IPS-18c (cell line): ENCODE results near the gene IFFO2.
"Not testable (repeated sequence)": the region's sequence is repeated elsewhere in the genome, so short reads cannot be mapped to it uniquely, and the experiment has no call there.

Source experiments
- H3K4me3 ChIP-seq: 2 replicates; pipeline ENCODE4 v1.7.0; 2013; ENCODE audit warnings: low read depth, mild to moderate bottlenecking, low read length, moderate library complexity; ENCODE audit not compliant: insufficient read depth
- H3K9me3 ChIP-seq: one replicate; pipeline ENCODE4 v1.6.1; 2013; ENCODE audit warnings: mild to moderate bottlenecking, low read length, moderate library complexity; ENCODE audit not compliant: control insufficient read depth, insufficient read depth

Gene IFFO2

DNA sequence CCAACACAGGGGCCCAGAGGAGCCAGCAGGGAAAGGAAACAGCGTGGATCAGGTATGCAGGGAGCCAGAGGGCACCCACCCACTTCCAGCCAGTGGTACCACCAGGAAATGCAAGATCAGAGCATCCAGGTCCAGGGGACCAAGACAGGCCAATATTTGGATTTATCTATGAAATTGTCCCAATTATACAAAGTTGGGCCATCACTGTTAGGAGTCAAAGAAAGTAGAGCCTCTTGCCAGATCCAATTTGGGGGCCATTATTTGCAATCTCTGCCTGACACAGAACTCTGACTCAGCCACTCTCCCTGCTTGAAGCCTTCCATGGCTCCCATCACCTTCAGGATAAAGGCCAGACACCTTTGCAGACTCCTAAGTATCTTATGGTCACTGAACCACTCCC lies 75.9 kb downstream of the IFFO2 start:
- no peaks in the 10 kb centered on the region for H3K9me3 ChIP-seq
- no peak overlapping the region for H3K4me3 ChIP-seq

DNA sequence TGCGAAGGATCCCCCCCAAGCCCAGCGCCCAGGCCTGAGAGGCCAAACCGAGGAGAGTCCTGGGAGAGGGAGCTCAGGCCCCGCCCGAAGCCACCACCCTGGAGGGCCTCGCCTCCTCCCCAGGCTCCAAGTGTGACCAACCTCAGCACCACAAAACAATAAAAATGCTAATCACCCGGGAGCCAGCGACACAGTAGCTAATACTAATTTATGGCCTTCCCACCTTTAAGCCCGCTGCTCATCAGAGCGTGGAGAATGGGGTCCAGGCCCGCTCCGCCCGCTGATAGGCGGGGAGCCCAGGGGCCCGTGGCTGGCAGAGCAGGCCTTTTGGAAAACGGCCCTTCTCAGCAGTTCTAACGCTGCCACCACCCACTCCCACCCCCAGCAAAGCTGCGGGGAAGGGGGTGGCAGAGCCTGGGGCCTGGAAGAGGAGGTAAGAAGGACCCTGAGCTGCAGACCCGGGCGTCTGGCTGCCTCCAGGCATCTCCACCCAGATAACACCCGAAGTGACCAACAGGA lies 76.6 kb downstream of the IFFO2 start:
- Histone ChIP-seq H3K9me3 (no peaks in the 10 kb centered on the region), H3K4me3 (no peak overlapping the region)

DNA sequence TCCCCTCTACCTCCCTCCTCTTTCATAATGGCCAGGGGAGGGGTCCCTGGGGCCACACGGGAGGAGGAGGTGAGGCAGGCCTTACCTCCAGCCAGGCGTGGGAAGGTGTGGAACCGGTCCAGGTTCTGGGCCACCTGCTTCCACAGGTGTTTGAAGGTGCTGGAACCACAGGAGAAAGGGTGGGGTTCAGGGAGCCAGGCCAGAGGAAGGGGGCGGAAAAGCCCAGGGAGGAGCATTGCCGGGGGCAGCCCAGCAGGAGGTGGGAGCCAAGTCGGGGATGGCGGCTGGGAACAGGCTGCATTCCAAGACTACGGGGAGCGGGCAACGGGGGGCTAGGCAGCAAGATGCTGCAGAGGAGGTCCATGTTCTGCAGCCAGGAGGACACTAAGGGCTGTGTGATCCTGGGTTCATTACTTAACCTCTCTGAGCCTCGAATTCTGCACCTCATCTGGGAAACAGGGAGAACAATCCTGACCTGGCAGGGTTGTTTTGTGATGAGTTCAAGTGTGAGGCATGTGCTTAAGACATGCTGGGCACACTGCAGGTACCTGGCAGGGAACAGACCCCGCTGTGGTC lies 77.2 kb downstream of the IFFO2 start:
- Histone ChIP-seq H3K9me3 (no peaks in the 10 kb centered on the region), H3K4me3 (no peak overlapping the region)

DNA sequence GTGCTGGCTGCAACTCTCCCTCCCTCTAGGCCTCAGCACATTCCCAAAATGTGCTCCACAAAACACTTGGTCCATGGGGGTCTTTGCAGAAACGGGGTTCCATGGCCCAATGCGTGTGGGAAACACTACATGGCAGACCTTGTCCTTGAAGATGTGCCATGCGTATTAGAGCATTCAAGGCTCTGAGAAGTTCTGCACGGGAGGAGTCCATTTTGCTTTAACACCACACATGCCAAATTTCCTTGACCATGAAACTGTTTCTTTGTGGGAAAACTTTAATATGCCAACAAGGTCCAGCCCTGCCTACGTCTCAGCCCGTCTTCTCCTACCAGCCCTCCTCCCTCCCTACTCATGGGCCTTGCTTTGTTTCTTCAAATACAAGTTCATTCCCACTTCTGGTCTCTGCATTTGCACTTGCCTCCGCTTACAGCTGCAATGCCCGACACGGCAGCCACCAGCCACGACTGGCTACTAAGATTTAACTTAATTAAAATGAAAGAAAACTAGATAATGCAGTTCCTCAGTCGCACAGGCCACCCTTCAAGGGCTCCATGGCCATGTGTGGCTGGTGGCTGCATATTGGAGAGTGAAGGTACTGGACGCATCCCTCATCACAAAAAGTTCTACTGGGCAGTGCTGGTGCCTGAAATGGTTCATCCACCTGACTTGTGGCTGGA lies 77.8 kb downstream of the IFFO2 start:
- Histone ChIP-seq H3K9me3 (no peaks in the 10 kb centered on the region), H3K4me3 (no peak overlapping the region)

DNA sequence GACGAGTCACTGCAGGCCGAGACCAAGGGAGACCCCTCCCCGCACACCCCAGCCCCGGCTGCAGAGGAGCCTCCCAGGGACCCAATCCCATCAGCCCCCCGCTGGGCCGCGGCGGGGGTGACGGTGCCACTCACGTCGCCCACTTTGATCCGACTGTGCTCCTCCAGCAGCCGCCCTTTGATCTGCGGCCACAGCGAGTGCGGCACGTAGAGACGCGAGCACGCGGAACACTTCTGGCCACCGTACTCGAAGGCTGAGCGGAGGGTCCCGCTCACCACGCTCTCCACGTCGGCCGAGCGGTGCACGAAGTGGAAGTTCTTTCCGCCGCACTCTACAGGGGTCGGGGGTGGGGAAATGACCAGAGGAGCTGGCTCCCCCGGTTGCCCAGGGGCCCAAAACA lies 79.2 kb downstream of the IFFO2 start:
- Histone ChIP-seq H3K9me3 (no peaks in the 10 kb centered on the region), H3K4me3 (no peak overlapping the region)

DNA sequence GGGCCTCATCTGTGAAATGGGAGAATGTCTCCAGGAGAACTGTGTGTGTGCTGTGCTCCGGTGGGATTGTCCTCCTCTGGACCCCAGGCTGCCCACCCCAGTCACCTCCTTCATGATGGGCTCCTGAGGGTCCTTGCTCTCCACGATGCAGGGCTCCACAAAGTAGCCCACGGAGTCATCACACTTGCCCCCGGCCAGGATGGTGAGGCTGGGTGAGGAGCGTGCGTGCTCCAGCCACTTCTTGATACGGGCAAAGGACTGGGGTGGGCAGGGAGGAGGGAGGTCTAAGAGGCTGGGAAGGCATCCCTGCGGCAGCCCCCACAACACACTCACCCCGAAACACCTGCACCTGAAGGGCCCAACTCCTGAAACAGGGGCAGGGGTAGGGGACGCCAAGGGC lies 80.3 kb downstream of the IFFO2 start:
- H3K9me3 ChIP-seq: peaks cover 2% of the 10 kb centered on the region
- no peak overlapping the region for H3K4me3 ChIP-seq

DNA sequence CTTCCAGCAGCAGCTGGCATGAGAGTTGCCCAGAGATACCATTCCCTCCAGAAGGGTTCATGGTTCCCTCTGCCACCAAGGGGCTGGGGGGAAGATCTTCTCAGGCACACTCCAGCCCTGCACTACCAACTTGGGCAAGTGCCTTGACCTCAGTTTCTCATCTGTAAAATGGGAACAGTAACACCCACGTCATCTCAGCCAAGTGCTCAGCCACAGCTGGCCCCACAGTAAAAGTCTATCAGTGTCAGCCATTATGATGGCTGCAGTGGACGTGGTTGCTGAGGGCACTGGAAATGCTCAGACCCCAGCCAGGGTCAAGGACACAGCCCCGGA lies 80.7 kb downstream of the IFFO2 start:
- no peak overlapping the region for H3K4me3 ChIP-seq
- H3K9me3 ChIP-seq: peaks cover 2% of the 10 kb centered on the region

DNA sequence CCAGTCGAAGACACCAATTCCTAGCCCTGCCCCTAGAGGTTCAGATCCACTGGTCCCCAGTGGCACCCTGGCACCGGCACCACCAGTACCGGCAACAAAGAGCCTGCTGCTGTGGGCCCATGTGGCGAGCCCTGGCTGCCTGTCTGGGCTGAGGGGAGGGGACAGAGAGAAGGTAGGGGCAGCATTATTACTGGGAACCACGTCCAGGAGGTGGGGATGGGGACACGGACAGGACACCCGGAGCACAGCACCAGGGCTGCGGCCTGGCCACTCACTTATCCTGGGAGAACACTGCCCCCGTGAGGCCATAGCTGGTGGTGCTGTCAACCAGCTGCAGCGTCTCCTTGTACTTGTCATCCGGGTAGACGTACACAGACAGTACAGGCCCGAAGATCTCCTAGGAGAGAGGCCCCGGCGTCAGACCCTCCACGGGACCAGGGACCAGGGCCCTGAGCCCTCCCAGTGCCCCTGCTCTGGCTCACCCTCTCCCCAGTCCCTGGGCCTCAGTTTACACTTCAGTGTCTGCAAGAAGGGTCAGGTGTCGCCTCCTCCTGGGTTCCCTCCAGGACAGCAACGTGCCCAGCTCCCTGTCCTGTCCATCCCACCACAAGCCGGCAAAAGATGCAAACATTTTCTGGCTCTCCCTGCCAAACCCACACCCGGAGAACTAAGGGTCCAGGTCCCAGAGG lies 81.2 kb downstream of the IFFO2 start:
- H3K9me3 ChIP-seq: peaks cover 2% of the 10 kb centered on the region
- no peak overlapping the region for H3K4me3 ChIP-seq

DNA sequence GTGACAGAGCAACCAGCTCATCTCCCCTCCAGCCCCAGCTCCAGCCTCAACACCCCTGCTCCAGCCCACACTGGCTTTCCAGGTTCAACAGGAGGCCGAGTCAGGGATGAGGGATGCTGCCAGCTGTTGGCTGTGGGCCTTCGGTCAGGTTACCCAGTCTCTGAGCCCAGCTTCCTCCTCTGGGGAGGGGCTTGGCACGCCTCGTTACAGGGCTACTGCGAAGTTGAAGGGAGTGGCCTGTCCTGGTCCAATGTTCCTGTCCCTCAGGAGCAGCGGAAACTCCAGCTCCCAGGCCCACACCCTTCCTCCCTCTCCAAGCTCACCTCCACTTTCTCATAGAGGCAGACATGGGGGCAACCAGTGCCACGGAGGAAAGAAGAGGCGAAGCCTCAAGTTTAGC lies 81.9 kb downstream of the IFFO2 start:
- H3K4me3 ChIP-seq: no peak overlapping the region
- peaks cover 2% of the 10 kb centered on the region for H3K9me3 ChIP-seq

DNA sequence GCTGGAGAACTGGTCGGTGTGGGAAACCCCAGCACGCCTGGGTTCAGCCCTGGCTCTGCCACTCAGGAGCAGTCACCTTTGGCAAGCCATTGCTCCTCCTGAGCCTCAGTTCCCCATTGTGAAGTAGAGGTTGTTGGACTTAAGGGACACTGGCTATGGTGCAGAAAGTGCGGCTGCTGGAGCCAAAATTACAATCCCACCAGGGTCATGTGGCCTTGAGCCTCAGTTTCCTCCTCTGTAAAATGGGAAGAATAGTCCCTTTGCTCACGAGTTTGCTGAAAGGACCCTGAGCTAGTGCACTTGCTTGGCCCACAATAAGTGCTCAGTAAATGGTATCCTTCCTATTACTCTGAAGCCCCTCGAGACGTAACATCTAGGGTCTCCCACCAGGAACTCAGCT lies 82.4 kb downstream of the IFFO2 start:
- H3K4me3 ChIP-seq: no peak overlapping the region
- peaks cover 2% of the 10 kb centered on the region for H3K9me3 ChIP-seq

DNA sequence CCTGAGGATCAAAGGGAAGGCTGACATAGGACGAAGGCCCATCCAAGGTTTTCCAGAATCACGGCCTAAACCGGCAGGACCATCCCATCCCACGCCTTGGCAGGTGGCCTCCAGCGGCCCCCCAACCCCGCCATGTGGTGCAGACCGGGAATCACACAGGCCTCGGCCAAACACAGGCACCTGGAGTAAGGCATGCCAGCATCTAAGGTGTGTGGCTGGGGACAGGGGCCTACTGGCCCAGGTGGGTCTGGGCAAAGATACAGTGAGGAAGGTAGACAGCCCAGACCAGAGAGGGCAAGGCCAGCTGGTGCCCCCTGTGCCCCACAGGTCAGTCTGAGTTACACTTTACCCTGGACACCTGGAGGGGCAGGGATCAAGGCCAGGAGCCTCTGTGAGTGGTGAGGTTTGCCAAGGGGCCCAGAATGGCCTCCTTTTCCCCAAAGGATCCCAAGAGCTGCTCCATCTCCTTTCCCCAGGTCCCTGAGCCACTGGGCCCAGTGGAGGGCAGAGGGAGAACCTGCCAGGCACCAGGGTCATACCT lies 84.3 kb downstream of the IFFO2 start:
- H3K4me3 ChIP-seq: no peak overlapping the region
- H3K9me3 ChIP-seq: peaks cover 2% of the 10 kb centered on the region

DNA sequence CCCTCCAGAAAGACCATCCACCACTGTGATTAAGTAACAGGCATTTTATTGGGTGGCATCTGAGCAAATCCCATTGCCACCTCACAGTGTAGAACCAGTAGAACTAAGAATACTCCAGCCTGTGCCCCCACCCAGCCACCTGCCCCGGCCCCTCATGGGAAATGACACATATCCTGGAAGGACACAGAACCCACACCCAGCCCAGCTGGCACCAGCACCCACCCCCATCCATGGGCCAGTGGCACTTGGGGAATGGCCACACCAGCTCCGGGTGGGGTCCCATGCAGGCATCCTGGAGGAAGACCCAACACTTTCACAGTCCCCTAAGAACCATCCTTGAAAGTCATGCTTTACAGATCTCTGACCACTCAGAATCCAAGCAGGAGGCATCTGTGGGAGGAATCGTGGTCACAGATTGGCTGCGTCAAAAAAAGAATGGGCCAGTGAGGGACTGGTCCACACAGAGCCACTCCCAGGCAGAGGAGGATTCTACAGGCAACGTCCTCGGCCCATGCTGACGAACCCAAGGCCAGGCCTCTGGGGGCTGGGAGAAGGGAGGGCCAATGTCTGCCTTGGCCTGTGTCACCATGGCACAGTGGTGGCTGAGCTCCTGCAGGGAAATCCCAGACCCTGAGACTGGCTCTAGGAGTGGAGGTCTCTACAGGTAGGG lies 84.9 kb downstream of the IFFO2 start:
- no peak overlapping the region for H3K4me3 ChIP-seq
- H3K9me3 ChIP-seq: peaks cover 2% of the 10 kb centered on the region

DNA sequence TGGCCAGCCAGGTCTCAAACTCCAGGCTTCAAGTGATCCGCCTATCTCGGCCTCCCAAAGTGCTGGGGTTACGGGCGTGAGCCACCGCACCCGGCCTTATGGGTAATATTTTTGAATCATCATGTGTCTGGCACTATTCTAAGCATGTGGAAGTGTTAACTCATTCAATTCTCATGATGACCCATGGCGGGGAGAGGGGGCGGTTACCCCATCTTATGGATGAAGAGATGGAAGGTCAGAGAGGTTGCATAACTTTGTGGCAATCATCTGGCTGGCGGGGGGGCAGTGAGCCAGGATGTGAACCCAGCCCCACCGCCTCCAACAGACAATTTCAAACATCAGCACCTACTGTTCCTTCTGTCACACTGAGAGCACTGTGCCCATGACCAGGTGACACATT lies 85.5 kb downstream of the IFFO2 start:
- H3K9me3 ChIP-seq: peaks cover 2% of the 10 kb centered on the region
- H3K4me3 ChIP-seq: no peak overlapping the region

DNA sequence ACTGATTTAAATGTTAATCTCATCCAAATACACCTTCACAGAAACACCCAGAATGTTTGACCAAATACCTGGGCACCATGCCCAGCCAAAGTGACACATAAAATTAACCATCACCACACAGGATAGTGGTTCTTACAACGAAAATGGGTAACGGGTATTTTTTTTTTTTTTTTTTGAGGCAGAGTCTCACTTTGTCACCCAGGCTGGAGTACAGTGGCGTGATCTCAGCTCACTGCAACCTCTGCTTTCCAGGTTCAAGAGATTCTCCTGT lies 85.9 kb downstream of the IFFO2 start:
- not testable (repeated sequence) for H3K4me3 ChIP-seq, H3K9me3 ChIP-seq

DNA sequence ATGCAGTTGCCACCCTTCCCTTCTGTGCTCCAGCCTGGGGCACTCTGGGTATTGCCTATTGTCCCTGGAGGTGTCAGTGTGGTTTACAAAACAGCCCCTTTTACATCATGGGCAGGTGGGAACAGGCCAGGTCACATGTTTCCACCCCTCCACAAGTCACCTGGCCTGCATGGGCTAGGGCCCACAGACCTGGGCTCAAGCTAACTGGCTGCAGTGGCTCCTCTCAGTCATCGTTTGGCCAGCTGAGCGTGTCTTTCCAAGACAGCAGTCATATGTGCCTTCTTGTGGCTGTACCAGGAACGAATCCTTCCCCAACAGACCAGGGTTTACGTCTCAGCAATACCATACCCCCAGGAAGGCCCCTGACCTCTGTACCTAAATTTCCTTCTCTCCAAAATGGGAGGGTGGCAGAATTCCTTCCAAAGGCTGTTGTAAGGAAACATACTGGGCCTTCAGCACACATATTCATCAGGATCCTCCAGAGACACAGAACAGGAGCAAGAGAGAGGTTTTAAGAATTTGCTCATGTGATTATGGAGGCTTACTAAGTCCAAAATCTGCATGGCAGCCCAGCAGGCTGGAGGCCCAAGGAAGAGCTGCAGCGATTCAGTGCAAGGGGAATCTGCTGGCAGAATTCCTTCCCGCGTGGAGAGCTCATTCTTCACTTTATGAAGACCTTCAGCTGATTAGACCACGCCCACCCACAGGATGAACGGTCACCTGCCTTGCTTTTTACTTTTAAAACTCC lies 86.5 kb downstream of the IFFO2 start:
- H3K4me3 ChIP-seq: no peak overlapping the region

DNA sequence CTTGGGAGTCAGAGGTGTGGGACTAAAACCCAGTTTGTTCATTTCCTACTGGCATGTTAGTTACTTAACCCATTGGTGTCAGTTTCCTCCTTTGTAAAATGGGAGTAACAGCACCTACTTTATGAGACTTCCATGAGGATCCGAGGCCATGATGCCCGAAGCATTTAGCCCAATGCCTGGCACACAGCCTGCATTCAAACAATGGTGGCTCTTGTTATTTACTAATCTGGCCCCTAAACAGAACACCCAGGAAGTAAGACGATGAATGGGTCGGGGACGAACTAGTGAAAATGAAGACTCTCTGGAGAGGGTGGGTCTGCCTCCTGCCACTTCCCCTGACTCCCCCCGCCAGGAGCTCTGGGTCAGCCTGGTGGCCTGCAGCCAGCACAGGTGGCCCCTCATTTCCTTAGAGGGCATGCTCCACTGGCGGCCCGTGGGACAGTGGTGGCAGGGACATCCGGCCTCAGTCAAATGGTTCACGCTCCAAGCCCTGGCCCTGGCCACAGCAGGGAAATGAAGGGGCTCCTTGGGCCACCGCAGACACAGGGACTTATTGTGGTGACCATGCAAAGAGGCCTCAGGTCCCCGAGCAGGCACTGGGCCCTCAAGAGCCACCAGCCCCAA lies 87.6 kb downstream of the IFFO2 start:
- Histone ChIP-seq H3K4me3 (no peak overlapping the region), H3K9me3 (peaks cover 2% of the 10 kb centered on the region)

More for the DNA sequence above, 86.5 kb downstream of the IFFO2 start:
- H3K9me3 ChIP-seq: peaks cover 2% of the 10 kb centered on the region

DNA sequence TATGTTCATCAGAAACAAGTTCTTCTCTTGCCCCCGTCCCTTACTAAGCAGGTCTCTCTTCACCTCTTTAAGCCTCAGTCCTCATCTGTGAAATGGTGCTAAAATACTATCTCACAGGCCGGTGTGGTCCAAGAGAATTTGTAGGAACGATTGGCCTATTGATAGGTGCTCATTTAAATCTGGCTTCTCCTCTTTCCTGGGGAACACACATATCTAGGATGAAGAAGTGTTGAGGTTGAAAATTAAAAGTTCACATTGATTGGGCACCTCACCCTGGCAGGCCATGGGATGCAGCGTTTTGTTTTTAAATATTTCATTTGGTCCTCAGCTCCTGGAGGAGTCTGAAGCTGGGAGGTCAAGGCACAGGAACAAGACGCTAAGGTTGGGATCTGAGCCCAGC lies 88.1 kb downstream of the IFFO2 start:
- H3K9me3 ChIP-seq: peaks cover 2% of the 10 kb centered on the region
- H3K4me3 ChIP-seq: no peak overlapping the region
